T-helper 17 cell (primary cell): ENCODE measurements around the gene KRTCAP2. TPM values are rescaled to one million over a fixed set of nuclear protein-coding genes. Genes with fewer than 3 reads are reported as not detected.
A peak's percentile ranks its signal among the peaks of the same experiment; 100 is the strongest.
"Not testable (repeated sequence)": the region's sequence is repeated elsewhere in the genome, so short reads cannot be mapped to it uniquely, and the experiment has no call there.

Experiments used
- ATAC-seq: fragments of 150-1000 bp; cut with Tn5 transposase; 2 replicates; pipeline ENCODE4 v1.10.0; 2021; ENCODE audit warnings: mild to moderate bottlenecking, moderate library complexity
- DNase-seq, 3 donors: peaks; one replicate each; pipeline versions ENCODE4 v3.0.0 to v3.0.0-alpha.2; 2020 to 2021
- H3K9me3 ChIP-seq: one replicate; pipeline ENCODE4 v1.7.0; 2013; ENCODE audit warnings: low read length, mild to moderate bottlenecking; ENCODE audit not compliant: control insufficient read depth, poor library complexity, severe bottlenecking
- H3K27ac Mint-ChIP-seq: one replicate; pipeline ENCODE4 v1.8.0; 2022; ENCODE audit warnings: mild to moderate bottlenecking, moderate library complexity, mixed read lengths
- H3K27me3 Mint-ChIP-seq: one replicate; pipeline ENCODE4 v1.8.0; 2022; ENCODE audit warnings: mixed read lengths
- H3K36me3 Mint-ChIP-seq: one replicate; pipeline ENCODE4 v1.8.0; 2022; ENCODE audit warnings: low read depth, mixed read lengths
- H3K4me1 Mint-ChIP-seq: one replicate; pipeline ENCODE4 v1.8.0; 2022; ENCODE audit warnings: mild to moderate bottlenecking, mixed read lengths
- H3K4me3 Mint-ChIP-seq: one replicate; pipeline ENCODE4 v1.8.0; 2022; ENCODE audit warnings: mild to moderate bottlenecking, moderate library complexity, mixed read lengths
- total RNA-seq, 4 donors: library from RNA in 2 of 4; stranded (reverse) in 2 of 4; gene quantifications; one replicate each; pipeline ENCODE4 v1.2.3 and lab custom pipeline; 2022 to 2026

The KRTCAP2 gene
- total RNA-seq, 2 donors from 2014 or later: 110 to 127 TPM

- Mint-ChIP-seq H3K4me3 (no peak overlapping the region), H3K36me3 (peaks cover 5% of the 10 kb centered on the region)
- DNase-seq: no peak
These were observed 6.5 kb downstream of the KRTCAP2 start for GRCh38 chr1:155166471-155167165.

GRCh38 chr1:155166051-155166470 lies 7.0 kb downstream of the KRTCAP2 start:
- peaks cover 22% of the 10 kb centered on the region for H3K4me1 Mint-ChIP-seq
- DNase-seq: no peak
- H3K27me3 Mint-ChIP-seq: no peaks in the 10 kb centered on the region
- H3K36me3 Mint-ChIP-seq: peaks cover 5% of the 10 kb centered on the region
- no peaks in the 10 kb centered on the region for H3K9me3 ChIP-seq
- no peak for ATAC-seq
- no peak overlapping the region for H3K27ac Mint-ChIP-seq
- H3K4me3 Mint-ChIP-seq: no peak overlapping the region

More at GRCh38 chr1:155166471-155167165, 6.5 kb downstream of the KRTCAP2 start:
- no peak overlapping the region for H3K27ac Mint-ChIP-seq
- H3K9me3 ChIP-seq: no peaks in the 10 kb centered on the region
- no peak for ATAC-seq
- no peaks in the 10 kb centered on the region for H3K27me3 Mint-ChIP-seq
- H3K4me1 Mint-ChIP-seq: peaks cover 22% of the 10 kb centered on the region

- not testable (repeated sequence) for H3K9me3 ChIP-seq, ATAC-seq, DNase-seq, H3K4me3 Mint-ChIP-seq, H3K27me3 Mint-ChIP-seq, H3K36me3 Mint-ChIP-seq, H3K27ac Mint-ChIP-seq
- H3K4me1 Mint-ChIP-seq: peaks cover 19% of the 10 kb centered on the region
These were observed 8.5 kb downstream of the KRTCAP2 start for GRCh38 chr1:155164625-155165024.

GRCh38 chr1:155163785-155164184 lies 9.3 kb downstream of the KRTCAP2 start:
- ATAC-seq, H3K9me3 ChIP-seq, H3K27me3 Mint-ChIP-seq, DNase-seq, H3K27ac Mint-ChIP-seq, H3K4me3 Mint-ChIP-seq, H3K36me3 Mint-ChIP-seq: not testable (repeated sequence)
- H3K4me1 Mint-ChIP-seq: peaks cover 12% of the 10 kb centered on the region

- not testable (repeated sequence) for ATAC-seq, H3K36me3 Mint-ChIP-seq, H3K4me1 Mint-ChIP-seq, H3K9me3 ChIP-seq, H3K4me3 Mint-ChIP-seq, H3K27me3 Mint-ChIP-seq, H3K27ac Mint-ChIP-seq, DNase-seq
These were observed 10.5 kb downstream of the KRTCAP2 start for GRCh38 chr1:155162631-155163030.

- no peaks in the 10 kb centered on the region for H3K27me3 Mint-ChIP-seq
- H3K27ac Mint-ChIP-seq: peak overlapping the region; percentile 60
- DNase-seq: no peak
- H3K4me3 Mint-ChIP-seq: no peak overlapping the region
- H3K4me1 Mint-ChIP-seq: no peaks in the 10 kb centered on the region
- no peaks in the 10 kb centered on the region for H3K9me3 ChIP-seq
- no peaks in the 10 kb centered on the region for H3K36me3 Mint-ChIP-seq
- ATAC-seq: no peak
These were observed 13.0 kb downstream of the KRTCAP2 start for GRCh38 chr1:155160128-155160527.

- H3K36me3 Mint-ChIP-seq: no peaks in the 10 kb centered on the region
- no peak overlapping the region for H3K4me3 Mint-ChIP-seq
- no peaks in the 10 kb centered on the region for H3K27me3 Mint-ChIP-seq
- DNase-seq: no peak
- ATAC-seq: no peak
- H3K9me3 ChIP-seq: no peaks in the 10 kb centered on the region
- H3K27ac Mint-ChIP-seq: peak overlapping the region; percentile 53
- H3K4me1 Mint-ChIP-seq: no peaks in the 10 kb centered on the region
These were observed 14.1 kb downstream of the KRTCAP2 start for GRCh38 chr1:155158991-155159390.

GRCh38 chr1:155155996-155156643 lies 17.0 kb downstream of the KRTCAP2 start:
- H3K9me3 ChIP-seq, H3K36me3 Mint-ChIP-seq, H3K4me3 Mint-ChIP-seq, H3K27ac Mint-ChIP-seq, H3K27me3 Mint-ChIP-seq, H3K4me1 Mint-ChIP-seq, DNase-seq, ATAC-seq: not testable (repeated sequence)

GRCh38 chr1:155145491-155145890 lies 27.6 kb downstream of the KRTCAP2 start:
- Mint-ChIP-seq H3K27me3 (peaks cover 35% of the 10 kb centered on the region), H3K36me3 (no peaks in the 10 kb centered on the region), H3K4me1 (peaks cover 9% of the 10 kb centered on the region), H3K27ac (no peak overlapping the region), H3K4me3 (no peak overlapping the region)
- H3K9me3 ChIP-seq: no peaks in the 10 kb centered on the region
- no peak for ATAC-seq
- DNase-seq: no peak

GRCh38 chr1:155141749-155142148 lies 31.4 kb downstream of the KRTCAP2 start:
- H3K27ac Mint-ChIP-seq: no peak overlapping the region
- no peak overlapping the region for H3K4me3 Mint-ChIP-seq
- no peak for ATAC-seq
- peaks cover 23% of the 10 kb centered on the region for H3K27me3 Mint-ChIP-seq
- no peaks in the 10 kb centered on the region for H3K9me3 ChIP-seq
- DNase-seq: no peak
- peaks cover 2% of the 10 kb centered on the region for H3K36me3 Mint-ChIP-seq
- H3K4me1 Mint-ChIP-seq: peaks cover 28% of the 10 kb centered on the region

GRCh38 chr1:155140630-155140953 lies 32.5 kb downstream of the KRTCAP2 start:
- DNase-seq: no peak
- Mint-ChIP-seq H3K27ac (peak overlapping the region; percentile 88), H3K27me3 (peaks cover 13% of the 10 kb centered on the region), H3K4me3 (peak overlapping the region; percentile 99), H3K4me1 (peaks cover 30% of the 10 kb centered on the region), H3K36me3 (peaks cover 4% of the 10 kb centered on the region)
- ATAC-seq: no peak
- H3K9me3 ChIP-seq: no peaks in the 10 kb centered on the region

GRCh38 chr1:155139895-155140629 lies 33.0 kb downstream of the KRTCAP2 start, which contains the start of gene DPM3:
TSS of gene DPM3 (minus strand) at chr1:155140531. CDS start at chr1:155140240, 291 bp downstream.
- ATAC-seq (peak; percentile 71), DNase-seq (peak; percentile 77 to 82 (median 78))
- no peaks in the 10 kb centered on the region for H3K9me3 ChIP-seq
- Mint-ChIP-seq H3K4me1 (peaks cover 35% of the 10 kb centered on the region), H3K4me3 (peak within 1 kb of the TSS; percentile 99), H3K27ac (peak within 1 kb of the TSS; percentile 88), H3K36me3 (peaks cover 4% of the 10 kb centered on the region), H3K27me3 (peaks cover 7% of the 10 kb centered on the region)

GRCh38 chr1:155137154-155137949 lies 35.8 kb downstream of the KRTCAP2 start:
- ATAC-seq (no peak), DNase-seq (no peak)
- Mint-ChIP-seq H3K27ac (peak overlapping the region; percentile 99), H3K4me1 (peaks cover 40% of the 10 kb centered on the region), H3K36me3 (peaks cover 4% of the 10 kb centered on the region), H3K4me3 (peak overlapping the region; percentile 99), H3K27me3 (peaks cover under 1% of the 10 kb centered on the region)
- H3K9me3 ChIP-seq: no peaks in the 10 kb centered on the region
